SK-N-SH (cell line): ENCODE measurements around the gene OAF. TPM values are rescaled to one million over a fixed set of nuclear protein-coding genes. Genes with fewer than 3 reads are reported as not detected.

Source experiments
- CTCF ChIA-PET: fragments of 300-600, 350-600 bp; formaldehyde crosslinking; extraction: SDS; loops from one replicate; lab custom pipeline; 2021; lab: Yijun Ruan, JAX
- POLR2A ChIA-PET: fragments of 350-600 bp; sonication (Branson Sonifier 250); formaldehyde crosslinking; extraction: SDS; loops from one replicate; lab custom pipeline; 2020; ENCODE audit warnings: antibody characterized with exemption, inconsistent platforms; lab: Yijun Ruan, JAX
- DNase-seq: peaks from one replicate; pipeline ENCODE4 v3.0.0; 2012
- H2AFZ ChIP-seq: fragments of 200-600 bp; sonication (generic); 2 replicates; pipeline ENCODE4 v1.8.1; 2016; ENCODE audit warnings: antibody characterized with exemption, mild to moderate bottlenecking, low read depth
- H3F3A ChIP-seq: fragments of 200-600 bp; sonication (generic); replicated peaks from 2 replicates; pipeline ENCODE3; 2016; ENCODE audit warnings: antibody characterized with exemption, mild to moderate bottlenecking; ENCODE audit not compliant: insufficient read depth
- H3K27ac ChIP-seq, 2 experiments: fragments of 200-500 bp in 1 of 2; fragments of 200-600 bp in 1 of 2; sonication (Bioruptor generic) in 1 of 2; sonication (generic), shearing (Covaris generic) in 1 of 2; 2 replicates each; pipeline versions ENCODE4 v1.5.1 to v1.6.1; 2014 to 2016; ENCODE audit warnings: low read depth in 2 of 2, inconsistent platforms in 1 of 2, low read length in 1 of 2, mild to moderate bottlenecking in 1 of 2, mixed read lengths in 1 of 2
- H3K27me3 ChIP-seq: fragments of 200-600 bp; sonication (generic), shearing (Covaris generic); 2 replicates; pipeline ENCODE4 v1.6.1; 2016; ENCODE audit warnings: mixed run types; ENCODE audit not compliant: insufficient read depth
- H3K36me3 ChIP-seq, 2 experiments: fragments of 200-500 bp in 1 of 2; fragments of 200-600 bp in 1 of 2; sonication (Bioruptor generic) in 1 of 2; sonication (generic) in 1 of 2; replicated peaks in 1 of 2; 2 replicates each; pipeline versions ENCODE3 to v1.5.1; 2014 to 2016; ENCODE audit warnings: low read length in 1 of 2, mild to moderate bottlenecking in 1 of 2; ENCODE audit not compliant: insufficient read depth in 2 of 2, control insufficient read depth in 1 of 2
- H3K4me1 ChIP-seq, 2 experiments: fragments of 200-500 bp in 1 of 2; fragments of 200-600 bp in 1 of 2; sonication (Bioruptor generic) in 1 of 2; sonication (generic), shearing (Covaris generic) in 1 of 2; 2 replicates each; pipeline versions ENCODE4 v1.5.1 to v1.6.1; 2014 to 2016; ENCODE audit warnings: low read depth in 1 of 2, low read length in 1 of 2, mixed run types in 1 of 2; ENCODE audit not compliant: insufficient read depth in 2 of 2, control insufficient read depth in 1 of 2
- H3K4me2 ChIP-seq: fragments of 200-600 bp; sonication (generic), shearing (Covaris generic); 2 replicates; pipeline ENCODE4 v1.6.1; 2017; ENCODE audit warnings: mixed run types
- H3K4me3 ChIP-seq, 2 experiments: fragments of 200-500 bp in 1 of 2; fragments of 200-600 bp in 1 of 2; sonication (Bioruptor generic) in 1 of 2; sonication (generic), shearing (Covaris generic) in 1 of 2; 2 replicates each; pipeline versions ENCODE4 v1.5.1 to v1.8.1; 2014 to 2016; ENCODE audit warnings: low read depth in 2 of 2, inconsistent platforms in 1 of 2, low read length in 1 of 2, mild to moderate bottlenecking in 1 of 2, mixed read lengths in 1 of 2, moderate library complexity in 1 of 2
- H3K79me2 ChIP-seq: fragments of 200-600 bp; sonication (generic); 2 replicates; pipeline ENCODE4 v1.8.1; 2017; ENCODE audit warnings: mild to moderate bottlenecking; ENCODE audit not compliant: insufficient read depth
- H3K9ac ChIP-seq: fragments of 200-600 bp; sonication (generic); 2 replicates; pipeline ENCODE4 v1.6.1; 2017; ENCODE audit warnings: mixed run types
- H3K9me2 ChIP-seq: fragments of 200-600 bp; sonication (generic); 2 replicates; pipeline ENCODE4 v1.6.1; 2017; ENCODE audit warnings: mixed run types
- H3K9me3 ChIP-seq: fragments of 200-600 bp; sonication (generic); 2 replicates; pipeline ENCODE4 v1.6.1; 2017; ENCODE audit warnings: mixed run types, mild to moderate bottlenecking, moderate library complexity
- H4K20me1 ChIP-seq: fragments of 200-600 bp; sonication (generic); 2 replicates; pipeline ENCODE4 v1.6.1; 2017; ENCODE audit warnings: mild to moderate bottlenecking, mixed run types; ENCODE audit not compliant: insufficient read depth
- CHD2 ChIP-seq: fragments of 150-350 bp; IDR thresholded peaks from 2 replicates; pipeline ENCODE4 v1.6.1; 2018; ENCODE audit warnings: low read length; ENCODE audit not compliant: partially characterized antibody
- ELF1 ChIP-seq: IDR thresholded peaks from 2 replicates; pipeline ENCODE4 v1.4.0; 2012
- FOSL2 ChIP-seq: IDR thresholded peaks from 2 replicates; pipeline ENCODE4 v1.4.0; 2012; ENCODE audit warnings: low read depth, mild to moderate bottlenecking, moderate library complexity, borderline replicate concordance
- FOXM1 ChIP-seq: IDR thresholded peaks from 2 replicates; pipeline ENCODE4 v1.4.0; 2012; ENCODE audit warnings: low read depth, mild to moderate bottlenecking
- GABPA ChIP-seq: IDR thresholded peaks from 2 replicates; pipeline ENCODE4 v1.4.0; 2012; ENCODE audit warnings: low read depth, mild to moderate bottlenecking
- GATA2 ChIP-seq: sonication (generic); formaldehyde crosslinking; IDR thresholded peaks from 2 replicates; pipeline ENCODE4 v1.5.0; 2020; ENCODE audit warnings: mild to moderate bottlenecking, missing genetic modification reagents
- JUND ChIP-seq: IDR thresholded peaks from 2 replicates; pipeline ENCODE4 v1.4.0; 2012
- MXI1 ChIP-seq: IDR thresholded peaks from 2 replicates; pipeline ENCODE4 v1.6.1; 2012; ENCODE audit warnings: mild to moderate bottlenecking, low read depth, low read length, improper control_type of control experiment
- NFIC ChIP-seq: IDR thresholded peaks from 2 replicates; pipeline ENCODE4 v1.4.0; 2012; ENCODE audit warnings: borderline replicate concordance
- PBX3 ChIP-seq: IDR thresholded peaks from 2 replicates; pipeline ENCODE4; 2012
- POLR2AphosphoS5 ChIP-seq: IDR thresholded peaks from 2 replicates; pipeline ENCODE4 v1.6.1; 2012; ENCODE audit warnings: low read depth, low read length
- RCOR1 ChIP-seq: fragments of 150-350 bp; IDR thresholded peaks from 2 replicates; pipeline ENCODE4 v1.6.1; 2017; ENCODE audit warnings: antibody characterized with exemption, low read length
- RFX5 ChIP-seq: IDR thresholded peaks from 2 replicates; pipeline ENCODE4 v1.6.1; 2012; ENCODE audit warnings: mild to moderate bottlenecking, improper control_type of control experiment, low read length
- SIN3A ChIP-seq: IDR thresholded peaks from 2 replicates; pipeline ENCODE4 v1.6.1; 2012; ENCODE audit warnings: low read depth, mild to moderate bottlenecking, low read length, moderate library complexity, borderline replicate concordance
- TEAD4 ChIP-seq: IDR thresholded peaks from 2 replicates; pipeline ENCODE4 v1.4.0; 2012; ENCODE audit warnings: mild to moderate bottlenecking, borderline replicate concordance; ENCODE audit not compliant: insufficient read depth
- USF1 ChIP-seq: IDR thresholded peaks from 2 replicates; pipeline ENCODE4 v1.4.0; 2012; ENCODE audit warnings: low read depth, borderline replicate concordance
- USF2 ChIP-seq: fragments of 150-350 bp; IDR thresholded peaks from 2 replicates; pipeline ENCODE4 v1.6.1; 2017; ENCODE audit warnings: antibody characterized with exemption, low read length, low read depth, borderline replicate concordance
- YY1 ChIP-seq: IDR thresholded peaks from 2 replicates; pipeline ENCODE4 v1.4.0; 2012; ENCODE audit warnings: low read depth, mild to moderate bottlenecking
- ZBTB33 ChIP-seq: IDR thresholded peaks from 2 replicates; pipeline ENCODE4 v1.4.0; 2012; ENCODE audit warnings: low read depth, borderline replicate concordance
- WGBS: methylation state at CpG from one replicate; pipeline ENCODE4 v1.1.6; 2017; ENCODE audit warnings: low lambda C conversion rate; 5-methylcytosine and 5-hydroxymethylcytosine counted together
- polyA plus RNA-seq, 3 experiments: library from polyadenylated mRNA; depleted of rRNA; stranded (reverse); fragments of >200 nt; gene quantifications; 2 replicates each; pipeline ENCODE4 v1.2.3, GENCODE V29; 2012
- TF ChIP-seq, protein P1 (sequence below): fragments of 150-350 bp; IDR thresholded peaks from 2 replicates; pipeline ENCODE4 v1.6.1; 2016; ENCODE audit warnings: mild to moderate bottlenecking, low read depth, low read length

OAF gene
- polyA plus RNA-seq, 1 of the 3 experiments (the other 2 are of a cell fraction), result 28.0 TPM

- TF ChIP-seq ZBTB33, result no peak
- no peak for TF ChIP-seq USF1
- no peak for TF ChIP-seq TEAD4
- no peak for TF ChIP-seq CHD2
- TF ChIP-seq FOXM1, result no peak
- TF ChIP-seq, protein P1, sequence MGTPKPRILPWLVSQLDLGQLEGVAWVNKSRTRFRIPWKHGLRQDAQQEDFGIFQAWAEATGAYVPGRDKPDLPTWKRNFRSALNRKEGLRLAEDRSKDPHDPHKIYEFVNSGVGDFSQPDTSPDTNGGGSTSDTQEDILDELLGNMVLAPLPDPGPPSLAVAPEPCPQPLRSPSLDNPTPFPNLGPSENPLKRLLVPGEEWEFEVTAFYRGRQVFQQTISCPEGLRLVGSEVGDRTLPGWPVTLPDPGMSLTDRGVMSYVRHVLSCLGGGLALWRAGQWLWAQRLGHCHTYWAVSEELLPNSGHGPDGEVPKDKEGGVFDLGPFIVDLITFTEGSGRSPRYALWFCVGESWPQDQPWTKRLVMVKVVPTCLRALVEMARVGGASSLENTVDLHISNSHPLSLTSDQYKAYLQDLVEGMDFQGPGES, result no peak
- TF ChIP-seq NFIC, result no peak
- no peak for TF ChIP-seq SIN3A
- TF ChIP-seq POLR2AphosphoS5, result no peak
- TF ChIP-seq FOSL2, result no peak
- TF ChIP-seq ELF1, result no peak
- no peak for TF ChIP-seq JUND
- TF ChIP-seq GATA2 (CRISPR knock-in tag), result no peak
- TF ChIP-seq GABPA, result no peak
- TF ChIP-seq MXI1, result no peak
- TF ChIP-seq PBX3, result no peak
- TF ChIP-seq YY1, result no peak
- no peak for TF ChIP-seq RCOR1
- TF ChIP-seq RFX5, result no peak
- TF ChIP-seq USF2, result no peak
- H3K9me2 ChIP-seq, result no peaks in the 10 kb centered on the region
- no peaks in the 10 kb centered on the region for H3K27me3 ChIP-seq
- H4K20me1 ChIP-seq, result no peaks in the 10 kb centered on the region
- no peak overlapping the region for H3K27ac ChIP-seq
- peak; percentile 53 for DNase-seq
- H3K79me2 ChIP-seq, result no peaks in the 10 kb centered on the region
- ChIA-PET POLR2A (no interaction called here), CTCF (interaction anchor here (1.5 kb wide), 1 partner anchor 20 kb away, joined by 4 read pairs; no protein-coding TSS in a partner anchor)
- peaks cover 16 to 28% of the 10 kb centered on the region in 2 experiments; a peak in 3 of 4 replicates for H3K4me1 ChIP-seq
- no peaks in the 10 kb centered on the region for H3K9me3 ChIP-seq
- no peak overlapping the region; the same call in 1 of the 2 replicates for H3K9ac ChIP-seq
- H3K36me3 ChIP-seq, result no peaks in the 10 kb centered on the region
- peak overlapping the region; percentile 72 for H3K4me2 ChIP-seq
- H2AFZ ChIP-seq, result peak overlapping the region; percentile 79
- peaks cover 2% of the 10 kb centered on the region for H3F3A ChIP-seq
- 61% methylated on average over 19 of the region's 26 CpGs for WGBS
- H3K4me3 ChIP-seq, result peak overlapping the region; percentile 68 to 69
These were observed 846 bp upstream of the OAF start for GRCh38 chr11:120209746-120210625.
